HG03457 (cell line): ENCODE results near the gene CLVS2.

Experiments used
- ATAC-seq: cut with Tn5 transposase; IDR thresholded peaks from one replicate; pipeline ENCODE4 v1.9.1; 2021; ENCODE audit warnings: moderate number of reproducible peaks; ENCODE audit not compliant: unreplicated experiment

CLVS2 gene, protein sequence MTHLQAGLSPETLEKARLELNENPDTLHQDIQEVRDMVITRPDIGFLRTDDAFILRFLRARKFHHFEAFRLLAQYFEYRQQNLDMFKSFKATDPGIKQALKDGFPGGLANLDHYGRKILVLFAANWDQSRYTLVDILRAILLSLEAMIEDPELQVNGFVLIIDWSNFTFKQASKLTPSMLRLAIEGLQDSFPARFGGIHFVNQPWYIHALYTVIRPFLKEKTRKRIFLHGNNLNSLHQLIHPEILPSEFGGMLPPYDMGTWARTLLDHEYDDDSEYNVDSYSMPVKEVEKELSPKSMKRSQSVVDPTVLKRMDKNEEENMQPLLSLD

GRCh38 chr6:122995921-122996793 is at the start of gene CLVS2:
CLVS2 (plus strand) TSS chr6:122996235; CDS start chr6:122997778, 1,543 bp downstream.
- no peak for ATAC-seq

DNA sequence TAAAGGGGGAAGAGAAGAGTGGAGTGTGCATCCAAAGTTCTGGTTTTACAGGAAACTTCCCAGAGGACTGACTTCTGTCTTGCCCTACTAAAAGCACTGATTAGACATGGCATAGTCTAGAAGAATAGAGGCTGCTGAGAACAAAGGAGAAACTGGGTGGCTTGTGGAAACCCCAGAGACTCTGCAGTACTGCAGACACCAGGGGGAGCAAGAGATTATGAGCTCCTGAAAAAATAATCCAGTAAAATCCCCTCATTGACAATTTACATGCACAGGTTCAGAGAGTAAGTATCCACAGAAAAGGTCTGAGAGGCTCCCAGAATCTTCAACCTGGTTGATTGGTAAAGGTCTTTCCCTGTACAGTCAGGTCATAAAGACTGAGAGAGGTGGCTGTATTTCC is 48.7 kb upstream of the CLVS2 start:
- no peak for ATAC-seq

GRCh38 chr6:122953766-122954165 is 42.3 kb upstream of the CLVS2 start:
- ATAC-seq: no peak

DNA sequence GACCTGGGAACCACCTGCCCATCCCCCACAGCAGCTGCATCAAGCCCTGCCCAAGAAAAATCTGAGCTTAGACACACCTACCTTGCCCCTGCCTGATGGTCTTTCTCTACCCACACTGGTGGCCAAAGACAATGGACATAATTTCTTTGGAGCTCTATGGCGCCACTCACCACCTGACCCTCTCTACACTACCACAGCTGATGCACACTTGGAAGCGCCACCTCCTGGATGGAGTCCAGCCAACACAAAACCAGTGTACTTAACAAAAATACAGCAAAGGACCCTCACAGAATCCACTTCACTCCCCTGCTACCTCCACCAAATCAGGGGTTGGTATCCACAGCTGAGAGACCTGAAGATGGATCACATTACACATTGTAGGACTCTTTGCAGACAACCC is 39.7 kb upstream of the CLVS2 start:
- ATAC-seq: no peak

- no peak for ATAC-seq
These were observed 33.9 kb upstream of the CLVS2 start for GRCh38 chr6:122962000-122962624.

GRCh38 chr6:122969999-122970533 is 26.0 kb upstream of the CLVS2 start:
- ATAC-seq: no peak

DNA sequence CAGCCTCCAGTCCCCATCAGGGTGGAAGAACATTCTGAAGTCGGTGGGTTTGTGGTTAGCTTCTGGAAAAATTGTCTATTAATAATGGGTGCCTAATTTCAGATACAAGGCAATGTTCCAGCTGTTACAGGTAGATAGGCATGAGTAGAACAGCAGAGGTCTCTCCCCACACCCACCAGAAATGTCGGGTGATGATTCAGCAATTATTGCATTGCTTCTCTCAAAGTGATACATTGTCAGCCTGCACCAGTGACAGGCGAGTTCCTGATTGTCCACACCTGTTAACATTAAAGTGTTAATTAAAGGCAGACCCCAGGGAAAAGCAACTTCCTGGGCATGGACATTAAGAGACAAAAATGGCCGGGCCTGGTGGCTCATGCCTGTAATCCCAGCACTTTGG is 18.9 kb upstream of the CLVS2 start:
- no peak for ATAC-seq

- no peak for ATAC-seq
These were observed 11.6 kb upstream of the CLVS2 start for GRCh38 chr6:122984393-122984792.

- ATAC-seq: no peak
These were observed 1.8 kb upstream of the CLVS2 start for GRCh38 chr6:122994256-122994655.

- no peak for ATAC-seq
These were observed 915 bp downstream of the CLVS2 start for GRCh38 chr6:122996794-122997505.

GRCh38 chr6:122997541-122998150 is 1.6 kb downstream of the CLVS2 start:
- ATAC-seq: no peak

GRCh38 chr6:122998403-122998975 is 2.5 kb downstream of the CLVS2 start:
- ATAC-seq: no peak

DNA sequence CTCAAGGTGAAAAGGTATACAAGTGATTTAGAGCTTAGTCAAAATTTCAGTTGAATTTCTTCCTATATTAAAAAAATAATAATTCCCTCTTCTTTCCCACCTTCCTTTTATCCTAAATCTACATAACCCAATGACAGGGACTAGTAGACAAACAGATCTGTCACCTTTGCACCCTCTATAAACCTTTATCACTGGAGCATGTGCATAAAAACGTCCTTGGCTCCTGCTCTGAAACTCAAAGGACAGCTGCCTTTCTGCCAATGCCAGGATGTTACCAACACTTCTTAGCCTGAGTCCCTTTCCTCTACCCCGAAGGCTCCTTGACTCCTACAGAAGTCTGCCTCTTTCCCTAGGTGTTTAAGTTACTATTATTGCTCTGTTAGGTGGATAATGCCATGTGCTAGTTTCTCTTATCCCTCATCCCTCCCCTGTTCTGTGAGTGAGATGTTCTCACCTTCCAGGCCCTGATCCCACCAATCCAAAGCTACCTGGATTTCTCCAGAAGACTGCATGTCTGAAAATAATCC is 4.3 kb downstream of the CLVS2 start:
- ATAC-seq: no peak

DNA sequence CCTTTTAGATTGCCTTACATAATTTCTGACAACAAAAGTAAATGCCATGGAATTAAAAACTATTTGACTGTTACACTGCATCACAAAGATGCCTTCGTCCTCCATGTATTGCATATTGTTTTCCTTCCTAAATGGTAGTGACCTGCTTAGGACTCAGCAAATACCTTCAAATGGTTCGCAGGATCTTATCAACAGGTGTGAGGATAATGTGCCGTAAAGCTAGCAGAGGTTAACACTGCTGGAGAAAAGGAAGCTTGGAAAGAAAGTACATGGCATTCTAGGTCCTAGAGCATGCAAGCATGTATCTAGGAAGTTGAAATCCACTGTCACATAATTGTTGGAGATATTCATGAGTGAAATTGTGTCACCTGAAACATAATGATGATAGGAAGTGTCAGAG is 5.5 kb downstream of the CLVS2 start:
- ATAC-seq: no peak

DNA sequence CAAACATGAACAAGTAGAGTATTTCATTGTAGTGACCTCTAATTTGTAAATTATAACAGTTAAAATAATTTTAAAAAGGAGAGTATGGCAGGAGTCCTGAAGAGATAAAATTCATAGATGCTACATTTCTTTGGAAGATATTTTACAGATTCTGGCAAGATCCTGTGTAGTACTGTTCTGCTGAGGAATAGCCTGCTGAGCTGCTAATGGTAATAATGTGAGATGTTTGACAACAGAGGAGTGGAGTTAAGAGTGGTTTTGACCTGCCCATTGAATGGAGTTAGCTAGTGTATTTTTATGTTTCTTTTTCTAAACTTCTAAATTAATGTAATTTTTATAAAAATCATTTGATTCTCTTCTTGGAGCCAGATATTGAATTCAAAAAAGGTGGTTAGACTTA is 11.8 kb downstream of the CLVS2 start:
- no peak for ATAC-seq

DNA sequence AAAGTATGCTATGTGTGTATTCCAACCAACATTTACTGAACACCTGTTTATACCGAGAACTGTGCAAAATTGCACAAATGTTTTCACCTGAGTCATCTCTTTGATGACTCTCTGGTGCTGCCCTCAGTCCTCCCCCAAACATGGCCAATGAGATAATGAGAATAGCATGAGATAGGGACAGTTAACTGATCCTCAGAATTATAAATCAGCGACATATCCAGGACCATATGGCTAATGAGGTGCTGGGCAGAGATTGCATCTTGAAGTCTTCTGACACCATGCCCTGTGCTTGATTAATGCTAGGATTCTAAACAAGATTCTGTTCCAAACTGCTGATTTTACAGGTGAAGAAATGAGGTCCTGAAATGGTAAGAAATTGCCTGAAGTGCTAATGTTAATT is 13.0 kb downstream of the CLVS2 start:
- no peak for ATAC-seq

DNA sequence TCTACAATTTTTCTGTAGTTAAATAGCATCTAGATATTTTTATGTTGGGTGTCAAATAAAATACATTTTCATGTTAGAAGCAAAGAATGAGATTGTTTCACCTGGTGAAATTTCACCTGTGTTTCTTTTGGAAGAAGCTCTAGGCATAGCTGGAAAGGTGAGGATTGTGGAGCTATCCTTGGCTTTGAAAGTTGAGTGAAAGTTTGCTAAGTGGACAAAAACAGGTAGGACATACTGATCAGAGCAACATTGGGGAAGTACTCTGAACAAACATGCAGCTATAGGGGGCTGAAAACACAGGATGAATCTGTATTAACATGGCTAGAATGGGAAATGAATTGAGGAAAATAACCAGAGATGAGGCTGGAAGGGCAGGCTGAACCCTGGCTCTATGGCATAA is 18.8 kb downstream of the CLVS2 start:
- ATAC-seq: no peak

DNA sequence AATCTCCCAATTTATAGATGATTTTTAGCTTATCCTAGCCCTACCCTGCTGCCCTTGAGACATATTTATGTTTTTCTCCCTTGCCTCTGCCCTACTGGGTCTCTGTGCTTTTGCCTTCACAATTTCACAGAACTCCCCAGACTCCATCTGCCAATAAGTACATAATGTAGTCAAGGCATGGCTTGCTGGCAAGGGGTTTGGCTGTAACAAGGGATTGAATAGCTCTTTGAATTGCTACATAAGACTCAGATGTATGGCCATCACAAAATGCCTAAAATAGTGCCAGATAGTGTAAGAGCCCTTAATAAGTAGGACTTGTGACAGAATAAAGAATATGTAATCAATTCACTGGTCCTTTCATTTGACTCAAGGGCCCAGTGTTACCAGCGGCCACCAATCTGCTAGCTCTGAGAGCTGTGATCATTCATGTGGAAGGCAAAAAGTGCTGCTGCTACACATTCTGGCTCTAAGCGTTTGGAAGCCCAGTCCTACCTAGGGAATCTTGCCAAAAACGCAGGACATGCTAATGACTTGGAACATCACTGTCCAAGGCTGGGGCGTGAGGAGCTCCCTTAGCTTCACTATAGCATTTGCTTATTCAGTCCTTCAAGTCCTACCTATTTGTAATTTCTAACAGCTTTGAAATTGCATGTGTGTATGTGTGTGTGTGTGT is 20.5 kb downstream of the CLVS2 start:
- no peak for ATAC-seq

- ATAC-seq: no peak
These were observed 21.2 kb downstream of the CLVS2 start for GRCh38 chr6:123017104-123017682.
